BJ (cell line): ENCODE results near the gene JUP. TPM values are rescaled to one million over a fixed set of nuclear protein-coding genes. Genes with fewer than 3 reads are reported as not detected.

ENCODE experiments used
- CTCF ChIA-PET: fragments of 350-600 bp; formaldehyde crosslinking; extraction: SDS; loops from one replicate; lab custom pipeline; 2021; ENCODE audit warnings: antibody characterized with exemption, inconsistent platforms; lab: Yijun Ruan, JAX
- POLR2A ChIA-PET: fragments of 300-600 bp; sonication (Branson Sonifier 250); formaldehyde crosslinking; extraction: SDS; loops from one replicate; lab custom pipeline; 2021; ENCODE audit warnings: antibody characterized with exemption; lab: Charles Lee
- DNase-seq: peaks from one replicate; pipeline ENCODE4 v3.0.0-alpha.2; 2011; ENCODE audit warnings: low read depth
- H3K27me3 ChIP-seq: 2 replicates; pipeline ENCODE4 v1.6.0; 2011; ENCODE audit warnings: low read length; ENCODE audit not compliant: control insufficient read depth, insufficient read depth
- H3K36me3 ChIP-seq: 2 replicates; pipeline ENCODE4 v1.5.1; 2011; ENCODE audit warnings: low read length; ENCODE audit not compliant: control insufficient read depth, insufficient read depth
- H3K4me3 ChIP-seq: 2 replicates; pipeline ENCODE4 v1.5.1; 2011; ENCODE audit warnings: low read depth, mild to moderate bottlenecking, control low read depth, low read length
- CTCF ChIP-seq: IDR thresholded peaks from 2 replicates; pipeline ENCODE4 v1.5.1; 2011; ENCODE audit warnings: low read depth, mild to moderate bottlenecking, control low read depth, inconsistent platforms, low read length, moderate library complexity; ENCODE audit not compliant: insufficient read depth
- polyA plus RNA-seq: library from polyadenylated mRNA; depleted of rRNA; stranded (reverse); fragments of >200 nt; gene quantifications from 2 replicates; pipeline ENCODE4 v1.2.3, GENCODE V29; 2011

The JUP gene
- polyA plus RNA-seq, 1 experiment = 9.4 TPM

GRCh38 chr17:41792845-41793783 lies 6.6 kb upstream of the JUP start:
- Histone ChIP-seq H3K36me3 (no peaks in the 10 kb centered on the region), H3K4me3 (no peak overlapping the region), H3K27me3 (no peaks in the 10 kb centered on the region; the same call in 1 of the 2 replicates)
- no peak for TF ChIP-seq CTCF
- ChIA-PET POLR2A (interaction anchor here (0.6 to 0.9 kb wide), 2 partner anchors 16 to 105 kb away, joined by 3 to 4 read pairs; no protein-coding TSS in a partner anchor), CTCF (interaction anchor here (0.6 to 1.8 kb wide), 4 partner anchors 9 to 170 kb away, joined by 3 to 8 read pairs (median 4); no protein-coding TSS in a partner anchor)
- no peak for DNase-seq

DNA sequence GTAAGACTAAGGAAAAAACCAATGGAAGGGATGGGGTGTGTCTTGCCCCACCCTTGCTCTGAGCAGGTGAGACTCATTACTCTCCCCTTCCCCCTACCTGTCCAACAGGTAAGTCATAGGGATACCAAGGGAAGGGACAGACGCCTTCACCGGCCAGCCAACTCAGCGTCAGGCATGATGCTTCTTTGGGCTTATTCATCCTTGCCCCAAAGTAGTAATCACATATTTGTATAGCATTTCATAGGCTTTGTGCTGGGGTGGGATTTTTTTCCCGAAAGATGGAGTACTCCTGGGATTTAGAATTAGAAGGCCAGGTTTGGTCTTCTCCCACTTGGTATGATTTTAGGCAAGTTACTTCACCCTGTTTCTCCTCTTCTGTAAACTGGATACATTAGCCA lies 509 bp upstream of the JUP start:
- no peak for DNase-seq
- TF ChIP-seq CTCF = no peak
- ChIA-PET POLR2A (interaction anchor here (0.7 to 1.0 kb wide), 4 partner anchors 14 to 269 kb away, joined by 3 to 9 read pairs (median 4); partner anchors contain the start of gene ACLY), CTCF (interaction anchor here (0.6 to 6.6 kb wide), 15 partner anchors 10 to 279 kb away, joined by 3 to 67 read pairs (median 4); partner anchors contain the start of gene HAP1)
- Histone ChIP-seq H3K4me3 (no peak overlapping the region), H3K27me3 (no peaks in the 10 kb centered on the region; the same call in 1 of the 2 replicates), H3K36me3 (no peaks in the 10 kb centered on the region)

DNA sequence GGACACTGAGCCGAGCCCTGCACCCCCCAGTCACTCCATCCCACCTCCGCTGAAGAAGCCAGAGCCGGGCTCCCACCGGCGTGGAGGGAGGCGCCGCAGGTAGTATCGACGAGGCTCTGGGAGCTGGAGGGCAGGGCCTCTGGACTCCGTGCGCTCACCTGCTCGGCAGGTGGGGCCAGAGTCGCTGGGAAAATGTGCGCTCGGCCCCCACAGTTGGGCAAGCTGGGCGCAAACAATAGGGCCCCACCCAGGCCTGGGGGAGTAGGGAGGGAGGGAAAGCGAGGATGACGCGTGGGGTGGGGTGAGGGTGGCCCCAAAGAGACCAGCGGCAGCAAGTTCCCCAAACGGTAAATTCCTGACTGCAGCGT lies 668 bp downstream of the JUP start:
- H3K4me3 ChIP-seq = peak overlapping the region; percentile 73
- H3K27me3 ChIP-seq = no peaks in the 10 kb centered on the region; the same call in 1 of the 2 replicates
- H3K36me3 ChIP-seq = no peaks in the 10 kb centered on the region
- no peak for DNase-seq
- ChIA-PET CTCF (interaction anchor here (0.5 to 6.6 kb wide), 13 partner anchors 9 to 178 kb away, joined by 3 to 67 read pairs (median 3); partner anchors contain the start of gene P3H4), POLR2A (interaction anchor here (1.0 kb wide), 1 partner anchor 97 kb away, joined by 3 read pairs; no protein-coding TSS in a partner anchor)
- TF ChIP-seq CTCF = no peak

DNA sequence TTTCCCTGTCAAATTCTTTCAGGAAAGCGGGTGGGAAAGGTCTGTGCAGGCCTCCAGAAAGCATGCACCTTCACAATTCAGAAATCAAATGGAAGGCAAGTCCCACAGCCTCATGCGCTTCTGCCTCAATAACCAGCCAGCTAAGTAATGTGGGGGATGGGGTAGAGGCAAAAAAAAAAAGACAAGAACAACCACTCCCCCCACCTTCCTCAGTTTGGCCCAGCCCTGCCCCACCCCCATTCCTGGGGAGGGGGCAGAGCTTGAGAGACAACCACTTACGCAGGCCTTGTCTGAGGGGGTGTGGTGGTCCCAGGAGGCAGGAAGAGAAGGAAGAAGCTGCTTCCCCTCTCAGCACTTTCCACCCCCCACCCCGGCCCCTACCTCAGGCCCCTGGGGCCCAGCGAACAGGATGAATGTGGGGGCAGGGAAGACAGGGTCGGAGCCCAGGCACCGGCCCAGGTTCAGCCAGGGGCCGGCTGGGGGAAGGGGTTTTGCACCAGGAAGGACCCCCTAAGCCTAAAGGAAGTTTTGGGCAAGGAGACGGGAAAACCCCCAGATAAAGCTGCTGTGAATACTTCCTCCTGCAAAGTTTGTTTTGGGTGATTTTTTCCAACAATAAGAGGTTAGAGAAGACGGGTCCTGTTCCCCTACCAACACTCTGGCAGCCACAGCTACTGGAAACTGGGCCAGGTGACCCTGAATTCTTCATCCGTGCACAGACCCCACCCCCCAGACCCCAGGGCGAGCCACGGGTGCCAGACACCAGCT lies 1.2 kb downstream of the JUP start:
- H3K4me3 ChIP-seq = peak overlapping the region; percentile 73

More for the DNA sequence above, 1.2 kb downstream of the JUP start:
- ChIA-PET POLR2A (interaction anchor here (0.6 to 1.0 kb wide), 2 partner anchors 14 to 96 kb away, joined by 3 to 5 read pairs; no protein-coding TSS in a partner anchor), CTCF (interaction anchor here (0.5 to 6.6 kb wide), 12 partner anchors 8 to 179 kb away, joined by 3 to 67 read pairs (median 4); partner anchors contain the start of gene P3H4)
- no peak for DNase-seq
- no peaks in the 10 kb centered on the region for H3K36me3 ChIP-seq
- no peaks in the 10 kb centered on the region; the same call in 1 of the 2 replicates for H3K27me3 ChIP-seq
- TF ChIP-seq CTCF = no peak
